KMS-11 (cell line): Measurements from ENCODE around the gene TCF15.

Experiments
- H2AFZ ChIP-seq: fragments of 200-600 bp; sonication (generic); 2 replicates; pipeline ENCODE4 v1.6.1; 2016; ENCODE audit warnings: antibody characterized with exemption, mixed run types, low read depth
- H3K27ac ChIP-seq: fragments of 200-600 bp; sonication (generic); 2 replicates; pipeline ENCODE4 v1.6.1; 2016; ENCODE audit warnings: mild to moderate bottlenecking, mixed run types
- H3K27me3 ChIP-seq: fragments of 200-600 bp; sonication (generic); 2 replicates; pipeline ENCODE4 v1.6.1; 2017; ENCODE audit warnings: mild to moderate bottlenecking, low read depth, mixed run types, moderate library complexity; ENCODE audit not compliant: insufficient read depth
- H3K36me3 ChIP-seq: fragments of 200-600 bp; sonication (generic); 2 replicates; pipeline ENCODE4 v1.6.1; 2017; ENCODE audit warnings: mild to moderate bottlenecking, mixed run types; ENCODE audit not compliant: insufficient read depth
- H3K4me1 ChIP-seq: fragments of 200-600 bp; sonication (generic); 2 replicates; pipeline ENCODE4 v1.6.1; 2016; ENCODE audit warnings: mild to moderate bottlenecking, low read depth, mixed run types; ENCODE audit not compliant: poor library complexity, severe bottlenecking
- H3K4me2 ChIP-seq: fragments of 200-600 bp; sonication (generic); 2 replicates; pipeline ENCODE4 v1.7.0; 2016; ENCODE audit warnings: mild to moderate bottlenecking, mixed run types
- H3K4me3 ChIP-seq: fragments of 200-600 bp; sonication (generic); IDR thresholded peaks from 2 replicates; pipeline ENCODE4 v1.6.1; 2017; ENCODE audit warnings: low read depth, low read length, mixed read lengths; ENCODE audit not compliant: insufficient read depth
- H3K79me2 ChIP-seq: fragments of 200-600 bp; sonication (generic); 2 replicates; pipeline ENCODE4 v1.6.1; 2016; ENCODE audit warnings: low read depth, mixed run types; ENCODE audit not compliant: insufficient read depth
- H3K9ac ChIP-seq: fragments of 200-600 bp; sonication (generic); 2 replicates; pipeline ENCODE4 v1.6.1; 2016; ENCODE audit warnings: mild to moderate bottlenecking, mixed run types
- H4K20me1 ChIP-seq: fragments of 200-600 bp; sonication (generic); 2 replicates; pipeline ENCODE4 v1.6.1; 2016; ENCODE audit warnings: mild to moderate bottlenecking, mixed run types; ENCODE audit not compliant: insufficient read depth
- CTCF ChIP-seq: fragments of 200-600 bp; sonication (generic); conservative IDR thresholded peaks from 2 replicates; pipeline ENCODE4 v1.6.1; 2017; ENCODE audit warnings: low read depth, mild to moderate bottlenecking, antibody characterized with exemption, low read length, moderate library complexity, mixed read lengths

The TCF15 gene

DNA sequence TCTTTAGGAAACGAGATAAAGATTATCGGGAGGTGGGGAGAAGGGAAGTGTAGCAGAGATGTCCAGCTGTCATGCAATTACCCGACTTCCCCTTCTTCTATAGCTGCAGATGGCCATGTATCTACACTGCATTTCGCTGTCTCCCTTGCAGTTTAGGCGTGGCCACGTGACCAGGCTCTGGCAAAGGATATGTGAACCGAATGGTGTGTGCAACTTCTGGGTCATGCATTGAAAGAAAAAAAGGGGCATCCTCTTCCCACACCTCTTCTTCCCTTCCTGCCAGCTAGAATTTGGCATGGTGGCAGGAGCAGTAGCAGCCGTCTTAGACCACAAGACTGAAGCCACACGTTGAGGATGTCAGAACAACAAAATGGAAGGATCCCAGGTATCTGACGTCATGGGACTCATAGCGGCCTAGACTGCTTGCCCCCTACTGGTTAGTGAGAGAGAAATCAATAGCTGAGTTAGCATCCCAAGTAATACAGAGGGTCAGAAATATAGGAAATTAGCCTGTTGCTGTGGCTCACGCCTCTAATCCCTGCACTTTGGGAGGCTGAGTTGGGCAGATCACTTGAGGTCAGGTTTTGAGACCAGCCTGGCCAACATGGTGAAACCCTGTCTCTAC, 32.8 kb downstream of the TCF15 start:
- no peak overlapping the region for H2AFZ ChIP-seq
- H3K27me3 ChIP-seq: no peaks in the 10 kb centered on the region
- no peak overlapping the region for H3K4me3 ChIP-seq
- H3K36me3 ChIP-seq: no peaks in the 10 kb centered on the region
- no peak for TF ChIP-seq CTCF
- H3K79me2 ChIP-seq: no peaks in the 10 kb centered on the region
- no peak overlapping the region for H3K27ac ChIP-seq
- H3K9ac ChIP-seq: no peak overlapping the region
- H3K4me1 ChIP-seq: no peaks in the 10 kb centered on the region
- no peak overlapping the region for H3K4me2 ChIP-seq
- H4K20me1 ChIP-seq: no peaks in the 10 kb centered on the region

- Histone ChIP-seq H3K27me3 (no peaks in the 10 kb centered on the region), H3K36me3 (no peaks in the 10 kb centered on the region), H3K79me2 (no peaks in the 10 kb centered on the region), H3K9ac (no peak overlapping the region), H3K4me3 (no peak overlapping the region), H4K20me1 (no peaks in the 10 kb centered on the region), H3K4me1 (no peaks in the 10 kb centered on the region), H3K4me2 (no peak overlapping the region), H3K27ac (no peak overlapping the region), H2AFZ (no peak overlapping the region)
- TF ChIP-seq CTCF: no peak
These were observed 34.0 kb downstream of the TCF15 start for GRCh38 chr20:576156-576555.

DNA sequence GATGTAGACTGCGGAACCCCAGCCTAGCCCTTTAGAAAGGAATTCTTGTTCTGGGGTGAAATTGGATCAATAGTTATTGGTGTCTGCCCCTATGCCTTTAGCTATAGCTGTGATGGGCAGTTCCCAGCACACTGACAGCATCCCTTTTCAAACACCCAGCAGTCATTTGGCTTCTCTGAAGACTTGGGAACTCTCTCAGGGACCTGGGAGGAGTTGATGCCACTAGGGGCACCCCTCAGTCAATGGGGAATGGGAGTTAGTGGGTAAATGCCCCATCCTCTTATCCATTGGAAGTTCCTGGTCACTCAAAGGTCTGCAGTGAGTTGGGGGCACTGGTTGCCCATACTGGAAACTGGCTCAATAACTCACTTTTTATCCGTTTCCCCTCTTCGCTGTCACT, 34.9 kb downstream of the TCF15 start:
- H3K27me3 ChIP-seq: no peaks in the 10 kb centered on the region
- no peak overlapping the region for H3K4me3 ChIP-seq
- H3K4me2 ChIP-seq: no peak overlapping the region
- H2AFZ ChIP-seq: no peak overlapping the region
- no peak overlapping the region for H3K9ac ChIP-seq
- H3K36me3 ChIP-seq: no peaks in the 10 kb centered on the region
- H3K4me1 ChIP-seq: no peaks in the 10 kb centered on the region
- no peaks in the 10 kb centered on the region for H3K79me2 ChIP-seq
- no peak overlapping the region for H3K27ac ChIP-seq
- TF ChIP-seq CTCF: no peak
- H4K20me1 ChIP-seq: no peaks in the 10 kb centered on the region

DNA sequence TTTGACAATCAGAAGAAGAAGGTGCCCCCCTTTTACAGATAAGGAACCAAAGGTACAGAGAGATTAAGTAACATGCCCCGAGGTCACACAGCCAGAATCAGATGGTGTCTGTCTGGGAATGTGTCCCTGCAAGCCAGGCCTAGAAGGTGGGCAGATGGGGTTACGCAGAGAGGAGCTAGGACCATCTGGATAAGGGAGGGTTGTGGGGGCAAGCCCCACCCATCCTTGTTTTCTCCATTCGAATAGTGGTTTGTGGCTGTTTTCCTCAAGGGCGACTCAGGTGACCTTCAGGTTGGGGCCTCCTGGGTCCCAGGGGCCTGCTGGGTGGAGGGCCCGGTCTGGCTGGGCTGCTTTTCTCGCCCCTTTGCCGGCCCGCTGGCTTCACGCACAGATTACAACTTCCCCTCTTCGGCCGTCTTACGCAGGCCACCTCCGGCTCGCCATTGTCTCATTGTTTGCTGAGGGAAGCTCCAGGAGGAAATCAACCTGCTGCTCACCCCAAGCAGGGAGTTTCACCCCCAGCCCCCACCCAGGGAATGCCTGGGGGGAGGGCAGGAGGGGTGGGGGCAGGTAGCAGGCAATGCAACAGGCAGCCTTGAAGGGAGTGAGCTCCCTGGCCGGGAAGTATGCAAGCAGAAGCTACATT, 35.7 kb downstream of the TCF15 start:
- no peak for TF ChIP-seq CTCF
- no peaks in the 10 kb centered on the region for H3K36me3 ChIP-seq
- H3K4me2 ChIP-seq: no peak overlapping the region
- H3K27ac ChIP-seq: no peak overlapping the region
- no peak overlapping the region for H3K4me3 ChIP-seq
- H4K20me1 ChIP-seq: no peaks in the 10 kb centered on the region
- H2AFZ ChIP-seq: no peak overlapping the region
- H3K4me1 ChIP-seq: no peaks in the 10 kb centered on the region
- no peak overlapping the region for H3K9ac ChIP-seq
- no peaks in the 10 kb centered on the region for H3K79me2 ChIP-seq
- H3K27me3 ChIP-seq: no peaks in the 10 kb centered on the region
